Adipose tissue (tissue), 3 donors: ENCODE results near the gene ADARB2. TPM values are rescaled to one million over a fixed set of nuclear protein-coding genes. Genes with fewer than 3 reads are reported as not detected.
"Not testable (repeated sequence)": the region's sequence is repeated elsewhere in the genome, so short reads cannot be mapped to it uniquely, and the experiment has no call there.

Experiments
- H3K27ac ChIP-seq: one replicate; pipeline ENCODE4 v1.5.1; 2013; ENCODE audit warnings: low read depth, low read length
- WGBS, 3 donors: extraction: QIAGEN DNeasy Blood & Tissue Kit; methylation state at CpG; one replicate each; pipeline ENCODE4 v1.1.7; 2013; 5-methylcytosine and 5-hydroxymethylcytosine counted together
- polyA plus RNA-seq, 3 donors: library from polyadenylated mRNA; stranded (reverse); fragments of 200-250 nt; gene quantifications; one replicate each; pipeline ENCODE4 v1.2.3, GENCODE V29; 2013
- donor health status: healthy with polysubstance abuse.
- donor health status: Bipolar disorder and iron deficiency.
- donor health status: healthy.

Gene ADARB2
- polyA plus RNA-seq, 3 donors, result 0.31 to 1.9 (median 0.56) TPM

DNA sequence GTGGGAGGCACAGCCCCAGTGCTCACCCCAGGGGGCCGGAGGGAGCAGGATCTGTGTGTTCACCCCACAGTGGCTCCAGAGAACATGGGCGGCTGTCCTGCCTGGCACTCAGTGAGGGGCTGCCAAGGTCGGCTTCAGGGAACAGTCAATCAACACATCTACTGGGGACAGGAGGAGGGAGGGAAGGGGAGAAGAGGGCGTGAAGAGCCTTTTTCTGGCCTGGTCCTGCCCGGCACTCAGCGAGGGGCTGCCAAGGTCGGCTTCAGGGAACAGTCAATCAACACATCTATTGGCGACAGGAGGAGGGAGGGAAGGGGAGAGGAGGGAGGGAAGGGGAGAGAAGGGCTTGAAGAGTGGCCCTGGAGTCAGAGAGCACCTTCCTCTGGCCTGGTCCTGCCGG lies 184.9 kb downstream of the ADARB2 start:
- whole genome bisulfite sequencing, 3 donors, result 35 to 62% (median 60%) methylated on average over 8 to 9 of the region's 9 CpGs

DNA sequence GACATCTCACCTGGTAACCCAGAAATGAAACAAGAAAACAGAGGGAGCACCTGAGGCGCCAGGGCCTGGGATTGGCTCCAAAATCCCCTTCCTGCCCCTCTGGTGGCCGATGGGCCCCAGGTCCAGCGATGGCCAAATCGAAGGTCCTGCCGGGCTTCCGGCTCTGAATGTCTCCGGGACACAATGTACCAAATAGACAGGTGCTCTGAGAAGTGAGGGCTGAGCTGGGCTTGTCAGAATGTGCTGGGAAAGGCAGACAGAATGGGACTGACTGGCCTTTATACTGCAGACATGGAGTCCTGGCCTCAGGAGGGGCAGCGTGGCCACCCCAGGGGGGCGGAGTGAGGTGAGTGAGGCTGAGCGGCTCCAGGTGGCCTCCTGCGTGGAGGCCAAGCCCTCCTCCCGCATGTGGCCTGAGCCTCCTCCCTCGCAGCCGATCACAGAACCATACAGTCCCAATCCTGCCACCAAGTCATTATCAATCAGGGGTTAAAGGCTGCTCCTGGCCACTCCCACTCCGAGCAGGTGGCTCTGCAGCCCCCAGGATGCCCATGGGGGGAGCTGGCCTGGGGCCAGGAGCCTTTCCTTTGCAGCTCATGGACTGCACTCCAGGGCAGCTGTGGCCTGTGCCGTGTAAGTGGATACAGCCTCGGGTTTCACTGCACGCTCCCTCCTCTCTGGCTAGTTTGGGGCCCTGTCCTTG lies 185.5 kb downstream of the ADARB2 start:
- WGBS, 3 donors, result 76 to 85% (median 84%) methylated on average over 17 to 18 of the region's 18 CpGs
- H3K27ac ChIP-seq, result no peak overlapping the region

More for the DNA sequence above, 184.9 kb downstream of the ADARB2 start:
- H3K27ac ChIP-seq, result no peak overlapping the region

DNA sequence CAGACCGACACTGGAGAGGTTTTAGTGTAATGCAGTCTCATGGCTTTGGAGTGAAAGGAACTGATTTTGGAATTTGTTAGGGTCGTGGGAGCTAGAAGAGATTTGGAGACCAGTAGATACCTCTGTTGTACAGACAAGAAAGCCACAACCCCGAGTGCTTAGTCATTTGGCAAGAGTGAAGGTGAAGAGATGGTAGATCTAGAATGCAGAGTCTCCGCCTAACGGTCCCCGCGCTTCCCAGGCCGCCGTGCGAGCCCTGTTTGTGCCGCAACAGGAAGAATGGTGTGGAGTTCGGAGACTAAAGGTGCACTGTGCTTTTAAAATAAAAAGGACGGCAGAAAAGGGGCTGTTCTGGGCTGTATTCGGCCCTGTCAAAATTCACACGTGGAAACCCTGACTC lies 186.7 kb downstream of the ADARB2 start:
- 82 to 90% (median 84%) methylated on average over 15 of the region's 15 CpGs for WGBS, 3 donors
- H3K27ac ChIP-seq, result no peak overlapping the region

DNA sequence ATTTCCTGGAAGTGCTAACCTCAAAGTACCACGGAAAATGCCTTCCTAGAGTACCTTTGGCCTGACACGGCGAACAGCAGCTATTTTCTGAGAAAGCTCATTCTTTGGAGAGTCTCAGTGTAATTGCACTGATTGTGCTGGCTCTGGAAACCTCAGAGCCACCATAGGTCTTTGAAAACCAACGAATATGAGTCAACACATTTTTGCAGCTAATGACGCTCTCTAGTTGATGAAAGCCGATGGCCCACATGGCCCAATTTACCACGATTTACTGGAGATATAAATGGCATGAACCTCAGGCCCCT lies 187.1 kb downstream of the ADARB2 start:
- WGBS, 3 donors, result 48 to 78% (median 74%) methylated on average over 7 of the region's 7 CpGs
- H3K27ac ChIP-seq, result no peak overlapping the region

DNA sequence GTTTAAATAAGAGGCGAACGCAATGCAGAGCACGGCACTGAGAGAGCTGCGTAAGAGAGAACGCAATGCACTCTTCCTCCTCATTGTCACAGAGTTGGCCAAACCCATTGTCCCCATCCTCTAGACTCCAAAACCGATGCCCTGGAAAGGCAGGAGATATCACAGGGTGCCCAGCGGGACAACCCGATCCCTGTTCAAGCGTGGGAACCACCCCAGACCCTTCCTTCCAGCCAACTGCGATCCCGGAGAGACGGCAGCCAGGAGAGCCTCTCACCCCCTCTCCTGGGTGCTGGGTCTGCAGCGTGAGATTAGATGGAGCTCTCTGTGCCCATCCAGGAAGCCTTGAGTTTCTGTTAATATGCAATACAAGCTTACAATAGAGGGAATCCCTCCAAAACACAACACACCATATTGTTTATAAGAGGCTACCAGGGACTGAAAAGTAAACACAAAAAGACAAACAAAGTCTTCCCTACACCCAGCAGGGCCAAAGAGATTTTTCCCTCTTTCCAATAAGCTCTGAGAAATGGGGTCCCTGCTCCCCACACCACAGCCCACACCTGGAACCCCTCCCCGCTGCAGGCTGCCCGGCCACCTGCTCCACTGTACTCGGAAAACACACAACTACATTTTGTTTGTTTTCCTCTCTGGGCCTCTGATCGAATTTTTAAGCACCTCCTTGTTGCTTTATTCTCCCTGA lies 187.6 kb downstream of the ADARB2 start:
- no peak overlapping the region for H3K27ac ChIP-seq
- 51 to 70% (median 70%) methylated on average over 17 of the region's 17 CpGs for WGBS, 3 donors

DNA sequence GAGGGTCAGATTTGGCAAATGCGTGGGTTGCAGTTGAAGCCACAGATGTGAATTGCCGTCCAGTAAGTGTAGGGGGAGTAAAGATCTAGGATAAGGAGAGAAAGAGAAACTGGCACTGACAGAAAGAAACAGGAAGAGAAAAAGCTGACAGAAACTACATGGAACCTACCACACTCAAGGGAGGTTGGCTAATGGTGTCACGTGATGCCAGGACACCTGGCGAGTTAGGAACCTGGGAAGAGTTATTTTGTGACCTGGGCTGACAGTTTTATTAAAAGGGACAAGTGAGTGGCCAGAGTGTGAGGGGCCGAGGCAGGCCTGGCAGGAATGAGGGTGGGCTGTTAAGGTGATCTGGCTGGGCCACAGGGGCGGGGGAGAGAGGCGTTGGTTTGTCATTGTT lies 188.7 kb downstream of the ADARB2 start:
- WGBS, 3 donors, result 82 to 86% (median 84%) methylated on average over 7 of the region's 7 CpGs
- H3K27ac ChIP-seq, result no peak overlapping the region

DNA sequence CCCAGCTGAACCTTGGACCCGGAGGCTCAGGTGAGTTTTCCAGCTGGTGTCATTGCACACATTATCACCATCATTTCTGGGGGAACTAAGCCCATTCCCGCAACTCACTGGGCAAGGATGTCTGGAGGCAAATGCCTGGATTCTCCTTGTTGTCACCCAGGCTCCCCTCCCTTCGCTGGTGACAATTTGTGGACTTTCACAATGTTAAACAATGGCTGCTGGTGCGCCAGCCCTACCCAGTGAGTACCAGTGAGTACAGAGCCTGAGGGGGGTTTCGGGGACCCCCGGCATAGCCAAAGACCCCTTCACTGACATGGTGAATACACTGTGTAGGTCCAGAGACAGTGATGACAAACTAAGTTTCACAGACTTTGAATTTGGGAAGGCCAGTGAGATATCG lies 189.2 kb downstream of the ADARB2 start:
- WGBS, 3 donors, result 77 to 88% (median 85%) methylated on average over 7 of the region's 7 CpGs

DNA sequence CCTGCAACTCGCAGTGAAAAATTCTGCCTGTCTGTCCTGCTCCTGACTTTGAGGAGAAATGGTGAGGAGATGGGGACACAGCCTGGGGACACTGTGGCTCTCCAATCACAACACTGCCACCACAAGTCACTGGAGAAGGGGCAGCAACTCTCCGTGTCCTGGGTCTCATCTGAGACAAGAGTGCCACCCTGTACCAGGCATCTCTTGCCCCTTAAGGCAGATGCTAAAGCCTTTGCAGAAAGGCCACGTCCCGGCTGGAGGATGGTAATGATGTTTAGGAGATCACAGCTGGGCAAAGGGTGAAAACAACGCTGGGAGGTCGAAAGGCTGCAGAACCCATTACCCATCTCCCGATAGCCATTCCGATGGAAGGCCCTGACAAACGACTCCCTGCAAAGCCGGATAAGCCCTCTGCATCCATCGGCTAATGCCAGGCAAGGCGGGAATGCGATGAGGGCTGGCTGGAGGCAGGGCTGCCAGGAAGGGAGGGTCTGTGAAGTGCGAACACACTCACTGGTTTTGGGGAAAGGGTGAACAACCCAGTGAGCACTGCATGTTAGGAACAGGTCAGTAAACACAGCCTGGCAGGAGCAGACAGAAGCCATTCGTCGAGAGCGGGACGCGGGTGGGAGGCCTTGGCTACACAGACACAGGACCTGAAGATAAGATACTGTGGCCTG lies 190.8 kb downstream of the ADARB2 start:
- 65 to 70% (median 70%) methylated on average over 19 of the region's 19 CpGs for WGBS, 3 donors
- no peak overlapping the region for H3K27ac ChIP-seq

More for the DNA sequence above, 189.2 kb downstream of the ADARB2 start:
- H3K27ac ChIP-seq, result no peak overlapping the region

DNA sequence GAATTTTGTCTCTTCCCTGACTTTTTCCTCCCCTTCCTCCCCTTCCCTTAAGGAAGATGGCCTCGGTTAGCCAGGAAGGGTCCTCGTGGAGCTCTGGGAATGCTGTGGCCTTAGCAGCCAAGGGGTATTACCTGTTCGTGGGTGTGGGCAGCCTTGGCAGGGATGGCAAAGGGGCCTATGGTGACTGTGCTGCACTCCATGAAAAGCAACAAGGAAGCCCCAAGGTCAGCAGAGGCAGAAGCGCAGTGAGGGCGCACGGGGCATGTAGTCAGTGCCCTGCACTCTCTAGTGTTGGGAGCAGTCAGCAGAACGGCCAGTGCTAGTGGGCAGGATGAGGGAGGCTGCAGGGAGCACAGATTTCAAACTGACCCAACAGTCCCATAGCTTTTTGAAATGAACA lies 191.8 kb downstream of the ADARB2 start:
- WGBS, 3 donors, result 68 to 78% (median 78%) methylated on average over 7 of the region's 7 CpGs
- H3K27ac ChIP-seq, result no peak overlapping the region

DNA sequence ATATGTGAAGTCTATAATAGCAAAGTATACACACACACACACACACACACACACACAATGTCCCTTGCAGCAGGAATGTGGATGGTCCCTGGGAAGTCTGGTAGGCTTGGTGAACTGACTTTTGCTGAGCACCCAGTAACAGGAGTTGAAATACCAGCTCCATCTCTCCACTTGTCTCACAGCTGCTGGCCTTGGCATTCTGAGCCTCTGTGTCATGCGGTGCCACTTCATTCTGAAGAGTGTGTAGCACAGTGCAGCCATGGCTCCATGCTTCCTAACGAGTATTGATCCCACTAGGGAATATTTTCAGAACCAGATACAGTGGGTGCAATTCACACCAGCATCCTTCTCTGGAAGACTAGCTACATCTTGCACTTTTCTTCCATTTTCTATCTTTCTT lies 192.4 kb downstream of the ADARB2 start:
- no peak overlapping the region for H3K27ac ChIP-seq
- 67 to 78% (median 75%) methylated on average over 2 of the region's 2 CpGs for whole genome bisulfite sequencing, 3 donors

DNA sequence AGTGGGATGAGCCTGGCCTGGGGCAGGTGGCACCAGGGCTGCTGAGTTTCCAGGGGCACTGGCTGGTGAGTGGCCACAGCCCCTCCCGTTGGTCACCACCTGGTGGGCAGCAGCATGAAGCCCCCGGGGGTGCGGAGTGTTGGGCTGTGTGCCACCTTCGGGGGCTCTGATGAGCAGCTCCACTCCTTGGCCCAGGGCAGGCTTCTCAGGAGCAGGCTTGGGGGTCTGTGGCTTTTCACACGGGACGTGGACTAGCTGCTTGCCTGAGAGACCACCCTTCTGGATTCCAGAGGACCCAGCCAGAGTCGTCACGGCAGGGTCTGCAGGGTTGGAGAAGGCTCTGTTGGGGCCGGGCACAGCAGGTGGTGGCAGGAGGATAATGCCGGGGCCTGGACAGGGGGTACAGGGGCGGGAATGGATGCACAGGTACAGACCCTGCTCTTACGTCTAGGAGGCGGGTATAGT lies 193.1 kb downstream of the ADARB2 start:
- 82 to 89% (median 88%) methylated on average over 13 of the region's 13 CpGs for WGBS, 3 donors
- H3K27ac ChIP-seq, result no peak overlapping the region

DNA sequence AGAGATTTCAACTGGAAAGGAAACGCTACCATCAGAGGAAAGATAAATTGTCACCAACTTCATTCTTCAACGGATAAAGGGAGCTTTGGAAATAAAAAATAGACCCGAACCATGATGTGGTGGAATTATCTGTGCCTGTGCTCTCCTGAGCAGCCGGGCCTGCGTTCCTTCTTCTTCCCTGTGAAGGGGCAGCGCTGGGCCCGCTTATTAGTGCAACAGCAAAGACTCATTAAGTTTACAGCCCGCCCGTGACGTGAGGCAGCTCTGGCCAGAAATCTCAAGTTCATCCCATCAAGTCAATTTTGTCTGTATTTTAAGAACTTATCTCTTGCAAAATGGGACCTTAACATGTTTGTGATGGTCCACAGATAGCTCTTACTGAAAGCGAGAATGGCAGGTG lies 193.7 kb downstream of the ADARB2 start:
- 78 to 90% (median 79%) methylated on average over 11 of the region's 11 CpGs for WGBS, 3 donors
- H3K27ac ChIP-seq, result no peak overlapping the region

DNA sequence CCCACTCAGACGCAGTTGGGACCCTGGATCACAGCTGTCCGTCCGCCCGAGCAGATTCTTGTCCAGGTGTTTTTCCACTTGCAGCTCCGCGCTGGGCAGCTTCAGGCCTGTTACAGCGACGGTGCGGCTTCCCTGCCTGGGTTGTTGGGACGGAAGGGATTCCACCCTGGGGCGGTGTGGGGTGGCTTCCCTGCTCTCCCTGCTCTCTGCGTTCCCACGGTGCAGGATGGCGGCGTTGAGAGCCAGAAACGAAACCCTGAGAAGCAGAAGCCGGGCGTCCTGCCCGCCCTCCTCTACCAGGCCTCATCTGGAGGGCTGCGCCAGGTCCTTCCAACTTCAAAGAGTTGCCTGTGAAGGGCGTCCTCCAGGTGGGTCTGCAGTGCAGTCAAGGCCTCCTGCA lies 194.4 kb downstream of the ADARB2 start:
- WGBS, 3 donors, result 81 to 95% (median 94%) methylated on average over 21 of the region's 21 CpGs
- H3K27ac ChIP-seq, result no peak overlapping the region

DNA sequence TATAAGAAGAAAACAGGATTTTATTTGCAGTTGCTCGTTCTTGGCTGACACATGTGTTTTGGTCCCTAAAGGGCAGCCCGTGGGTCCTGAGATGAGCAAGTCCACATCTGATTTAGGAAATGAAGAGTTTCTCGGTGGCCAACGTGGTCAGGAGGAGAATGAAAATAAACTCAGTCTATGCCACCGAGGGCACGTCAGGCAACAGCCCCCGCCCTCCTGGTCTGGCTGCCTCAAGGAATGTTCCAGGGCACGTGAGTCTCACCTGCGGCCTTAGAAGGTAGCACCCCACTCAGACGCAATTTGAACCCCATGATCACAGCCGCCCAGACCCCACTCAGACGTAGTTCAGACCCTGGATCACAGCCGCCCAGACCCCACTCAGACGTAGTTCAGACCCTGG lies 197.2 kb downstream of the ADARB2 start:
- no peak overlapping the region for H3K27ac ChIP-seq
- WGBS, 3 donors, result 78 to 88% (median 85%) methylated on average over 12 to 14 of the region's 14 CpGs

DNA sequence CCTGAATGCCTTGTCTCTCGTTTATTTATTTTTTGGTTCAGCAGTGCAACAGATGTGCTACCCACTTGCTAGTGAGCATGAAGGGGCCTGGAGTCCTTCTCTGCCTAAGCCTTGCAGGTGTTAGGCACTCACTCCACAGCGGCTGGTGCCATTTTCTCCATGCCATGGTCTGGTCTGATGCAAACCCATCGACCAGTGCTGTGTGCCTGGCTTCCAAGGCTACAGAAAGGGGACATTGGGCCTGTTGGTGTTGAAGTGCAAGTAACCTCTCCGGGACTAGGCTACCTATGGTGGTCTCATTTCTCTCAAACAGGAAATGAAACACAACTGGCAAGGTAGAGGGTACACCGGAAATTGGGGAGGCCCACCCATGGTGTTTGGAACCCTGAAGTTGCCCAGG lies 198.1 kb downstream of the ADARB2 start:
- 63 to 79% (median 68%) methylated on average over 5 of the region's 5 CpGs for whole genome bisulfite sequencing, 3 donors
- no peak overlapping the region for H3K27ac ChIP-seq

DNA sequence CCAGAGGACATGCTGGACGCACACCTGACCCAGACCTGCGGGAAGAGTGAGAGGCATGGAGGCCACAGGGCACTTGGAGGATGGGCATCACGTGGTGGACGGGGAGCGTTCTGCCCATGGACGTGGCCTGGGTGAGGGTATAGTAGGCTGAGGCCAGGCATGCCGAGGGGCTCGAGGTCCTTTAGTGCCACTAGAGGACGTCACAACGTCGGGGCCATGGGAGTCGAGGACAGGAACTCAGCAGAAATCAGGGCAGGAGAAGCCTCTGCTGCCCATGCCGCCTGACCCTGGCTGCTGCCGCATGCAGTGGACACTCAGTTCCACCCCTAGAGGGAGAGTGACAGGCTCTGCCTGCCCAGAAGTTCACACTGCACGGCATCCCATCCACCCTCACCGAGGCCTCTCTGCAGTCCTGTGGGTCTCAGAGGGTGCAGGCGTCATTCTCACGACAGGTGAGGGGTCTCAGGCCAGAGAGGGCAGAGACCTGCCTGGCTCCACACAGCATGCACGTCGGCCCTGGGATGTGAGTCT lies 198.7 kb downstream of the ADARB2 start:
- no peak overlapping the region for H3K27ac ChIP-seq
- WGBS, 3 donors, result 68 to 80% (median 79%) methylated on average over 20 of the region's 20 CpGs

DNA sequence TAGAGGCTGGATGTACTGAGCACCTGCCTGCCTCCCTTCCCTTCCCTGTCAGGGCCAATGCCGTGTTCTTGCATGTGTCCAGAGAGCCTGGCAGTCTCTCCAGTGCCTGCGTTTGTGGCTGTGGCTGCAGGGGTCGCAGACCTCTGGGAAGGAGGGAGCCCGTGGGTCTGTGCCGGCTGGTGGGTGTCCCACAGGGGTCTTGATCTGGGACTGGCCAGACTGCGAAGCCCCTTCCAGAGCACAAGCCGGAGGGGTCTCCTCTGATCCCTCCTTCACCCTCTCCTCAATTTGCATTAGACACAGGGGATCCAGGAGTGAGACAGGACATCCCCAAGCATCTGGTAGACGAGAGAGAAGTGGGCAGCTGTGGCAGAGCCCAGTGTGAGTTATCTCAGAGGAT lies 199.2 kb downstream of the ADARB2 start:
- no peak overlapping the region for H3K27ac ChIP-seq
- 54 to 65% (median 55%) methylated on average over 6 to 8 of the region's 8 CpGs for WGBS, 3 donors

DNA sequence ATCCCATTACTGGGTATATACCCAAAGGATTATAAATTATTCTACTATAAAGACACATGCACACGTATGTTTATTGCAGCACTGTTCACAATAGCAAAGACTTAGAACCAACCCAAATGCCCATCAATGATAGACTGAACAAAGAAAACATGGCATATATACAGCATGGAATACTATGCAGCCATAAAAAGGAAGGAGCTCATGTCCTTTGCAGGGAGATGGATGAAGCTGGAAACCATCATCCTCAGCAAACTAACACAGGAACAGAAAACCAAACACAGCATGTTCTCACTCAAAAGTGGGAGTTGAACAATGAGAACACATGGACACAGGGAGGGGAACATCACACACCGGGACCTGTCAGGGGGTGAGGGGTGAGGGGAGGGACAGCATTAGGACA lies 199.9 kb downstream of the ADARB2 start:
- H3K27ac ChIP-seq, result not testable (repeated sequence)
- 82 to 93% (median 90%) methylated on average over 2 of the region's 2 CpGs for WGBS, 3 donors

DNA sequence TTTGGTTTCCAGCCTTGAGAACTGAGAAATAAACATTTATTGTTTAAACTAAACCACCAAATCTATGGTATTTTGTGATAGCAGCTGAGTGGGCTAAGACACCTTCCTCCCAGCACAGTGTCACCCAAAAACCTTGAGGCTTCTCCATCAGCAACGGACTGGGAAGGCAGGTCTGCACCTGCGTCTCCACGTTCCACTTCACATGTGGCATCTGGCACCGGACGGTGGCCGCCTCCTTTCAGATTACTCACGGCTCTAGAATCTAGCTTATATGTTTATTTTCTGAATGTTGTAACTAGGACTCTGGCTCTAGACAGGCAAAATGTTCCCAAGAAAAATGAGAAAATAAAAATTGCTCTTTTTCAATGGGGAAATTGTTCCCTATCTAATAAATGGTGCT lies 201.0 kb downstream of the ADARB2 start:
- 39 to 85% (median 80%) methylated on average over 7 of the region's 7 CpGs for WGBS, 3 donors
- H3K27ac ChIP-seq, result no peak overlapping the region
